Stimulated activated CD4-positive, alpha-beta T cell treated with anti-CD3 and anti-CD28 coated beads, Interleukin-4, amount 100 ng/mL, for 1 hour (primary cell): Measurements from ENCODE around the gene B4GALNT4.
"Not testable (repeated sequence)": the region's sequence is repeated elsewhere in the genome, so short reads cannot be mapped to it uniquely, and the experiment has no call there.

Source experiments
- DNase-seq: peaks from one replicate; pipeline ENCODE4 v3.0.0-alpha.2; 2020

Gene B4GALNT4

DNA sequence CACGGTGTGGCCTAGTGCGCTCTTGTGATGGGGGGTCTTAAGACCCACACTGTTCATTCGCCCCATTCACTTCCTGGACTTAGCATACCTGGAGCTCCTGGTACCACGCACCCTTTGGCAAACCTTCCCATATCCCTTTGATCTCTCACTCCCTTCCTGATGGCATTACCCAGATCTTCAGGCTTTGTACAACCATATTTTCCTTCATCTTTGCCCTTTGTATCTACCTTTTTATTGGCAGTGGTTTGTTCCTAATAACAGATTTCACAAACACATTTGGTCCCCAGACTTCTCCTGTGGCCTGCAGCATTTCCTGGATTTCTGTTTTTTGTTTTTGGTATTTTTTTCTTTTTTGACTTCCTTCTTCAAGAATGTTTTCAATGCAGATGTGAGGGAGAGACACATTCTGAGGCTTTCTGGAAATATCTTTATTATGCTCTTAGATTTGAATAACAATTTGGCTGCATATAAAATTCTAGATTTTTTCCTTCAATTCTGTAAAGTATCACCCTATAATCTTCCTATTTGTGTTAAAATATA, 32.6 kb upstream of the B4GALNT4 start:
- no peak for DNase-seq

DNA sequence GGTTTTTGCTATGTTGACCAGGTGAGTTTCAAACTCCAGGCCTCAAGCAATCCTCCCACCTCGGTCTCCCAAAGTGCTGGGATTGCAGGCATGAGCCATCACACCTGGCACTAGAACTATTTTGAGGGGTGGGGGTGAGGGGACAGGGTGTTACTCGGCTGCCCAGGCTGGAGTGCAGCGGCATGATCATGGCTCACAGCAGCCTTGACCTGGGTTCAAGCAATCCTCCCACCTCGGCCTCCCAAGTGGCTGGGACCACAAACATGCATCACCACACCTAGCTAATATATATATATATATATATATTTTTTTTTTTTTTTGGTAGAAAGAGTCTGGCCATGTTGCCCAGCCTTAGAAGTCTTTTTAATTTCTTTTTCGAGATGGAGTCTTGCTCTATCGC, 31.6 kb upstream of the B4GALNT4 start:
- no peak for DNase-seq

DNA sequence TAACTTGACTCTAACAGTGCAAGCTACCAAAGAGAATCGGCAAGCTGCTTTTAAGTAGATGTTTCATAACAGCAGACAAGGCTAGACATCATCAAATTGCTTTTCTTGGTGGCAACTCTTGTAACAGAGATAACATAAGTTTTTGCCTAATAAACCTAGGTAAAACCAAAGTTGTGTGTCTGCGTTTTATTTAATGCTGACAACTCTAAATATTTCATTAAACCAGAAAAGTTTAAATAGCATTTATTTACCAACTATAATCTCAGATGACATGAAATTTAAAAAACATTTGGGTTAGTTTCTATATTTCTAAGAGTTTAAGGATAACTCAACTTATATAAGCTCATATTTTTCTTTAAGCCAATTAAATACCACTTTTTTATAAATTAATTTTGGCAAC, 29.3 kb upstream of the B4GALNT4 start:
- DNase-seq = no peak

GRCh38 chr11:340539-341512, 28.5 kb upstream of the B4GALNT4 start:
- no peak for DNase-seq

GRCh38 chr11:342328-342727, 27.0 kb upstream of the B4GALNT4 start:
- DNase-seq = no peak

DNA sequence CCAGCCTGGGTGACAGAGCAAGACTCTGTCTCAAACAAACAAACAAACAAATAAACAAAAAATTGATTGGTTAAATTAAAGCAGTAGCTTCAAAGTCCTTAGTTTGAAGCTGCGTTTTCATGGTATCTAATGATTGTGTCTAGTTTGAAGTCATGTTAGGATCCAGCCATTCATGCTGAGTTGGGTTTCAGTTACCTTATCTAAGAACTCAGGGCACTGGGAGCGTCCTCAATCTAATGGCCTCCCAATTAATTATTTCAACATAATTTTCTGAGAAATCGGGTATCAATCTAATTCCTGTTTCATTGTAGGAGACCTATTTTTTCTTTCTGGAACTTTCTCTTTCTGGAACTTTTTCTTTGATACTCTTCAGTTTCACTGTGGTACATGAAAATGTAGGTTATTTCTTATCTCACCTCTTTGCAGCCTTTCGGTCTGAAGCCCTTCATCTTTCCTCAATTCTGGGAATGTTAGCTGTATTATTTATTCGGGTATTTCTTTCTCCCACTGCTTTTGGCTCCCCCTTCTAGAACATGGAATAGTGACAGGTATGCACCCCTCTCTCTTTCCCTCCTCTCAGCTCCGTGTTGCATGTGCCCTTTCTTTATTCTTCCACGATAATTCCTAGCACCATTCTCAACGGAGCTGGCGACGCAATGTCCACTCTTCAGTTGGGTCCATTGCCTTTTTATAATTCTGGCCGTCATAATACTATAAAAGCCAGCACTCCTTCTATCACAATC, 24.3 kb upstream of the B4GALNT4 start:
- DNase-seq = no peak

DNA sequence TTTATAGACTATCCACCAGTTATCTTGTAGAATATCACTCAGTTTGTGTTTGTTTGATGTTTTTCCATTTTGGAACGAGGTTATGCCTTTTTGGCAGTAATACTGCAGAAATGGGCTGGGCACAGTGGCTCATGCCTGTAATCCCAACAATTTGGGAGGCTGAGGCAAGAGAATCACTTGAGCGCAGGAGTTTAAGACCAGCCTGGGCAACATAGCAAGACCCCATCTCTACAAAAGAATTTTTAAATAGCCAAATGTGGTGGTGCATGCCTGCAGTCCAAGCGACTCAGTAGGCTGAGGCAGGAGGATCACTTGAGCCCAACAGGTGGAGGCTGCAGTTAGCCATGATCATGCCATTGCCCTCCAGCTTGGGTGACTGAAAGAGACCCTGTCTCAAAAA, 22.8 kb upstream of the B4GALNT4 start:
- no peak for DNase-seq

- DNase-seq = not testable (repeated sequence)
Observed at GRCh38 chr11:349270-349954, 19.9 kb upstream of the B4GALNT4 start.

DNA sequence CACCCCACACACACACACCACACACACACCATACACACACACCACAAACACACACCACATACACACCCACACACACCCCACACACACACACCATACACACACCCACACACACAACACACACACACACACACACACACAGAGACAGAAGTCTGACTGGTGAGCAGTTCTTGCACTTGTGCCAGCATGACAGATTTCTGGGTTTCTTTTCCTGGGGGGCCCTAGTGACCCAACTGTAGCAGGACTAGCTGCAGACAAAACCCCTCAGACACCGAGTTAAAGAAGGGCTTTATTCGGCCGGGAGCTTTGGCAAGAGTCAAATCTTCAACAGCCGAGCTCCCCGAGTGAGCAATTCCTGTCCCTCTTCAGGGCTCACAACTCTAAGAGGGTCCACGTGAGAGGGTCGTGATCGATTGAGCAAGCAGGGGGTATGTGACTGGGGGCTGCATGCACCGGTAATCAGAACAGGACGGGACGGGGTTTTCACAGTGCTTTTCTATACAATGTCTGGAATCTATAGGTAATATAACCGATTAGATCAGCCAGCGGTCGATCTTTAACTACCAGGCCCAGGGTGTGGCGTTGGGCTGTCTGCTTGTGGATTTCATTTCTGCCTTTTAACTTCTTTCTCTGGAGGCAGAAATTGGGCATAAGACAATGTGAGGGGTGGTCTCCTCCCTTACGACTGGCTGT, 19.1 kb upstream of the B4GALNT4 start:
- not testable (repeated sequence) for DNase-seq

DNA sequence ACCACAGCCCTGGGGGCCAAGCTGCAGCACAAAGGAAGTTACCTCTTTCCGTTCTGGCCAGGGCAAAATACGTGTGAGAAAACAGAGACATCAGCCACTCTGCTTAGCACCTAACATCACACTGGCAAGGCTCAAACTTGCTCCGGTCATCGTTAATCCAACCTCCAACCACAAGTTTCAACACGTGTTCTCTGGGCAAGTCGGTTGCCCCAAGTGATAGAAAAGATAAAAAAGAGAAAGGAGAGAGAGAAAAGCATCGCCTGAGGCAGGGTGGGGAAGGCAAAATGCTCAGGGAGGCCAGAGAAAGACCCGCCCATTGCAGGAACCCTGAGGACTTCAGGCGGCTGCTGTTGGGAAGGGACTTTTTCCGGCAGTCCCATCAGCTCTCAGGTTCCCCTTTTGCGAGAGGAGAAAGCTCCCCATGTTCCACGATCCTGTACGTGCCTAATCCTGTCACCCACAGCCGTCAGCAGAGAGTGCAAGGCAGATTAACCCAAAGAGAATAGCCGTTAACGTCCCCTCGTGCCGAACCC, 18.5 kb upstream of the B4GALNT4 start:
- no peak for DNase-seq

GRCh38 chr11:351411-351810, 17.9 kb upstream of the B4GALNT4 start:
- DNase-seq = no peak

DNA sequence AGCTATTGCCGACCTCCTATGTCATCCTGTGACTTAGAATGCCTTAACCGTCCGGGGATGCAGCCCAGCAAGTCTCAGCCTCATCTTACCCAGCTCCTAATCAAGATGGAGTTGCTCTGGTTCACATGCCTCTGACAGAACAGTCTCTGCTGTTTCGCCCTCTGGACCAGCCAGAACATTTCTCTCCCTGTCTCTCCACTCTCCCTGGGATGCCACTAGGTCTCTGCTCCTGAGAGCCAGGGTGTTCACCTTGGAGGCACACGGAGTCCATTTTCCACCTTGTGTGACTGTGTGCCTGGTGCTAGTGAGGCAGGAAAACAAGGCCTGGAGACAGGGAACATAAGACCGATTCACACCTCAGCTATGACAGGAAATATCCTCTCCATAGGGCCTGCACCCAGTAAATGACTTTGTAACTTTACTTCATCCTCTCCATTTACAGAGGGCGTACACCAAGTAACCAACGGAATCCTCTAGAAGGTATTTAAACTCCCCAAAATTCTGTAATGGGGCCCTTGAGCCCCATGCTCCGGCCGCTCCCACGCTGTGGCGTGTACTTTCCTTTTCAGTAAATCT, 16.8 kb upstream of the B4GALNT4 start:
- no peak for DNase-seq

DNA sequence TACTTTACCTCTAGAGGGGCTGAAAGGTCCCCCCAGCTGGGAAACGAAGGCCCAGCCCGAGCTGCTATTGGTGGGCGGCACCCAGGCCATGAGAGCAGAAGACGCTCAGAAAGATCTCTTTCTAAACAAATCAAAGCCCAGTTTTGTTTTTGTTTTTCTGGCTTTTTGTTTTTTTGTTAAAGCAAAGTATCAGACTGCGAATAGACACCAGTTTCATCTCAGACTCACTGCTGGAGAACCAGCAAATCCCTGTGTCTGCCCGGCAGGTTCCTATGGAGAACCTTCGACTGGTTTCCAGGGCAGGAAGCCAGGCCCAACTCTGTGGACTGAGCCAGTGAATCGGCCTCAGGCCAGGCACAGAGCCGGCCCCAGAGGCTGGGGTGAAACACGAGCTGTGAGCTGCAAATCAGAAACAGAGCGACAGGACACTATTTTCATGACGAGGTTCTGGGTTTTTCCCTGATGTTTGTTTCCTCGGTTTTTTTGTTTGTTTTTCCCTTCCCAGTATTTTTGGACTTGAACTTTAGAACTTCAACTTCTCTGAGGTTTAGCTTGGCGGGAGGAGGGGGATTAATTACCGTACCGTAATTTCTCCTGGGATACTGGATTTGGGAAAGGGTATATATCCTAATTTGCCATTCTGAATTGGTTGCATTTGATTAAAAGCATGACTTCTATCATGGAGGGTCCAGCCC, 16.0 kb upstream of the B4GALNT4 start:
- no peak for DNase-seq

- DNase-seq = peak; percentile 87
Observed at GRCh38 chr11:355581-356458, 13.5 kb upstream of the B4GALNT4 start.

- DNase-seq = no peak
Observed at GRCh38 chr11:356610-357009, 12.7 kb upstream of the B4GALNT4 start.

- no peak for DNase-seq
Observed at GRCh38 chr11:357582-357981, 11.7 kb upstream of the B4GALNT4 start.

GRCh38 chr11:358129-358800, 11.0 kb upstream of the B4GALNT4 start:
- DNase-seq = no peak

DNA sequence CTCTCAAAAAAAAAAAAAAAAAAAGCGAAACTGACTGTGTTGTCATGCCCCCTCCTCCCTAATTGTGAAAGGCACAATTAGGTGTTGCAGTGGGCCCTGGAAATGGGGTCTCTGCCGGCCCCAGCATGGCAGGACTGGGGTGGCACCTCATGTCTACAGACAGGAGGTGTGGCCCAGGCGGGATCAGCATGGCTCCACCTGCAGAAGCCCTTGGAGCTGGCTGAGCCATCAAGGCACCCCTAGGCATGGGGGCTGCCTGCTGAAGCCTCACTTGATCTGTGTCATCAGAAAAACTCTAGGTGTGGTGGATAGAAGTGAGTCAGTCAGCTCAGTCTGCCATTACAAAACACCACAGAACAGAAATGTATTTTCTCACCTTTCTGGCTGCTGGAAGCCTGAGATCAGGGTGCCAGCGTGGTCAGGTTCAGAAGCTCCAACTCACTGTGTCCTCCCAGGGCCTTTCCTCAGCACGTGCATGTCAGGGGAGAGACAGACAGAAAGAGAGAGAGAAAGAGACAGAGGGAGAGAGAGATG, 10.1 kb upstream of the B4GALNT4 start:
- peak; percentile 38 for DNase-seq
